HG03066 (cell line): ENCODE results near the gene NKX6-2.
"Not testable (repeated sequence)": the region's sequence is repeated elsewhere in the genome, so short reads cannot be mapped to it uniquely, and the experiment has no call there.

Source experiments
- ATAC-seq: cut with Tn5 transposase; IDR thresholded peaks from one replicate; pipeline ENCODE4 v1.9.1; 2021; ENCODE audit warnings: low read depth; ENCODE audit not compliant: unreplicated experiment

The NKX6-2 gene

DNA sequence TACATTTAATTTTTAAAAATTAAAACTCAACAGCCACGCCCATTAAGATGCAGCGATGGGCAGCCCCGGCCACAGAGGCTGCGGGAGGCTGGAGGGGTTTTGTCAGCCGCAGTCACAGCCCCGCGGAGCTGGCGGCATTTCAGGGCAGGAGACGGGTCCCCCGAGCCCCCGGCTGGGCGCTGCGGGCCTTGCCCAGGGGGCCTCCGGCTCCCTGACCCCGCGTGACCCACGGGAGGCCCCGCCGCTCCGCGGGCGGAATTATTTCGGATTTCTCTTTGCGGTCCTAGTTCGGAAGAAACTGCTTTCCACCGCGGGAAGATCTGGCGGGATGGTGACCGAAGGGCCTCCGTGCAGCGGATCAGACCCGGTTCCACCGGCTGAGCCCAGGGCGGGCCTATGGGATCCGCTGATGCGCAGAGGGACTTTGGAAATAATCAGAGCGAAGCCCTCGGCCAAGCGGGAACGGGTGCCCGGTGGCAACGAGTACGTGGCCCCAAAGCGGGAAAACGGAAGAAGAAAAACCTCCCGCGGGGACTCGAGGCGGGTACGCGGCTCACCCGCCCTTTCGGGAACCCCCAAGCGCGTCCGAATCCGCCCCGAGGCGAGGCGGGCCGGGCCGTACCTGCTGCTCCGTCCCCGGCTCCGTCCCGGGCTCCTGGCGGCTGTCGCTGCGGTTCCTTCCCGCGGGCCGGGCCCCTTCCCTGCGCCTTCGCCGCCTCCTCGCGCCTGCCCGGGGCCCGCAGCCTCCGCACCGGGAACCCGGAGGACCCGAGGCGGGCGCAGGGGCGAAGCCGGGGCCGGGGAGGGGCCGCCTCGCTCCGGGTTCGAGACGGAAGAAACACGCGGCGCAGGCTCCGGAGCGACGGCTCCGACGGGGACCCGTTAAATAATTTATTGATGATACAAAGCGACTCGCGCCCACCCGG lies 1.7 kb downstream of the NKX6-2 start:
- ATAC-seq: no peak

DNA sequence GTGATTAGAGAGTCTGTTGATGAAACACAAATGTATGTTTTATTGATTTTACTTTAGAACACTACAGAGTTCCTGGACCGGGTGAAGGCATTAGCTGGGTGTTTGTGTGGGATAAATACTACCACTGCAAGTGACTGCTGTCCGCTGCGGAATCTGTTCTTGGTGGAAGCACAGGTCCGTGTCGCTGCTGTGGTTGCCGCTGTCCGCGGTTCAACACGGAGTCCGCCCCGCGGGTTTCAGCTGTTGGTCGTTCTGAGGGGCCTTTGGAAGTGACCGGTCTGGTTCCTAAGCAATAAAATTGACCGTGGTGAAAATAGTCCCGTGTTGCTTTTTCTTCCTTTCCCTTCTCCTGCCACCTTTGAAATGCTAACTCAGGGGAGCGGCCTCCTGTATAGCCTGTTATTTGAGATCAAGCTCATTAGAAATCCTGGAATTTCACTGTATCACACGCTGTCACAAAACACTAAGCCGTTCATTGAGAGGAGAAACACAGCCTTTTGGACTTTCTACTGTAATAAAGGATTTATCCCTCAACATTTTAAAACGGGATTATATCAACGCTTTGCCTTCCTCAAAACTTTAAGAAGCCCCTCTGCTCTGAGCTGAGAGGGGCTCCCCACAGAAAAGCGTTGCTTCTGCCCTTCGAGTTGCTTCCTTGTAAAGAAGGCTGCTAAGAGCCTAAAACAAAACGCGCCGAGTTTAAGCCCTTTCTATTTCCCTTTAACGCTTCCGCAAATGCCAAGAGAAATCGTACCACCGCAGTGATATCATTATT lies 2.6 kb downstream of the NKX6-2 start:
- no peak for ATAC-seq

DNA sequence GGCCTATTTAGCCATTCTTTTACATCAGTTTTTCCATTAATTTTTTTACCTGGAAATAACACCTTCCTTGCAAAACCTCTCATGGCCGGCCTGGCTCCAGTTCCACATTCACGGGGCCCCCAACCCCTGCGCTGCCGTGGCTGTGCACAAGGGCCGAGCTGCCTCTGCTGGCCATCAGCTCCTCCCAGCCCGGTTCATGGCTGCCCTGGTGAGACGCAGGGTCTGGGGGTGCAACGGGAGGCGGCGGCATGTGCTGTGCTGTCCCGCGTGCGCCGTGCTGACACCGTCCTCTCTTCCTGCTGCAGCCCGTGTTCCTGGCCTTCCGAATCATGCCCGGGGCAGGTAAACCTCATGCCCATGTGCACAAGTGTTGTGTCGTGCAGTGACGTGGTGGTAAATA lies 4.4 kb downstream of the NKX6-2 start:
- no peak for ATAC-seq

DNA sequence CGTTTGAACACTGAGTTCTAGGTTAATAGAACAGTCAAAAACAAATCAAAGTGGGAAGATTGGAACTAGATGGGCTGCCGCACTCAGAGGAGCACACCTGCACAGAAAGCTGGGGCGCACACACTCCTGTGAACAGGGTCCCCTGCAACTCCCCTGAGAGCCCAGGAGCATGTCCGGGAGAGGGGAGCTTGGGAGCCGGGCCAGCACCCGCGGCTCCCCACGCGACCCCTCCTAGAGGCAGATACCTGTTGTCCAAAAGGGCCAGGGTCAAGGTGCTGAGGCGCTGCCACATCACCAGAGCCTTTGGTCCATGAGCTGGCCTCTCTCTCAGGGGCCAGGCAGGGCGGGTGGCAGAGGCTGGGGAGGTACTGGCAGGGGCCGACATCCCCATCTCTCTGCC lies 5.6 kb downstream of the NKX6-2 start:
- no peak for ATAC-seq

DNA sequence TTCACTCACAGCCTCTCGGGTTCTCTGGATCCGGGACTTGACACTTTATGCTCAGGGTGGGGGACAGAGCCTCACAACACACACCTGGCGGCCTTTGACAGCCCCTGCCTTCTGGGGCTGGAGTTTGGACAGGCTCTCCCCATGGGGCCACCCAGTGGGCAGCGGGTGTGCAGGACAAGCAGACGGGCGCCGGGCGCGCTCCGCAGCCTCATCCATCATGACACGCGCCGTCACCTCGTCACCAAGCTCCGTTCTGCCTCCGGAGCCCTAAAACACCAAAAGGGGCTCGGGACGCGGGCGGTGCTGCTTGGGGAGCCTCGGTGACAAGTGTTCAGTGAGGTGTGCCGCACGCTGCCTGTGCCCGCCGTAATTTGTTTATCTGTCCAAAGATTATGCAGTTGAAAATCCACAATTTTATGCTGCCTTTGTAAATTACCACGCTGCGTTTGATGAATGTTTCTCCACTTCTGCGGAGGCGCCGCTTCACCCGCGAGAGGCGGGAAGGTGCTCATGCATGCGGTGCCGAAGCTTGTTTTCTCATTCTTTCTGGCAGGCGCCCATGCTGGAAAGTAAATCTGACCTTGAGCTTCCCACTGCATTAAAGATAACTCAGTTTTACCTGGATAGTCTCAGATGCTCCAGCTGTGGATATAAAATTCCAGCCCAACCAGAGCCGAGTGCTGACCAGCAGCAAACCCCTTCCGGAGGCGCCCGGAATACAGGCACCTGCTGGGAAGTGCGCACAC lies 6.2 kb downstream of the NKX6-2 start:
- no peak for ATAC-seq

DNA sequence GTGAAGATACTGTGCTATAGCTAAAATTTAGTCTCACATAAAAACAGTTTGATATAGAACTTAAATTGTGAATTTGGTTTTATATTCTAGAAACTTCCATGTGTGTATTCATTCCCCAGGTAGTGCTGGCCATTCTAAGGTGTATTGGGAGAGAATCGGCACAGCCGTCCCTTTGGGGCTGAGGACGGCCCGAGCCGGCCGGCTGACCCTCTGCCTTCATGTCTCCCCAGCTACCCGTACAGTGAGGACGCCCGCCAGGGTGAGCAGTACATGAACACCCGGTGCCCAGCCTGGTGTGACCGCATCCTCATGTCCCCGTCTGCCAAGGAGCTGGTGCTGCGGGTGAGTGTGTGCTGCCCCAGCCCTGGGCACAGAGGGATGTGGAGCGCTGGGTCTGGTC lies 8.5 kb downstream of the NKX6-2 start:
- no peak for ATAC-seq

DNA sequence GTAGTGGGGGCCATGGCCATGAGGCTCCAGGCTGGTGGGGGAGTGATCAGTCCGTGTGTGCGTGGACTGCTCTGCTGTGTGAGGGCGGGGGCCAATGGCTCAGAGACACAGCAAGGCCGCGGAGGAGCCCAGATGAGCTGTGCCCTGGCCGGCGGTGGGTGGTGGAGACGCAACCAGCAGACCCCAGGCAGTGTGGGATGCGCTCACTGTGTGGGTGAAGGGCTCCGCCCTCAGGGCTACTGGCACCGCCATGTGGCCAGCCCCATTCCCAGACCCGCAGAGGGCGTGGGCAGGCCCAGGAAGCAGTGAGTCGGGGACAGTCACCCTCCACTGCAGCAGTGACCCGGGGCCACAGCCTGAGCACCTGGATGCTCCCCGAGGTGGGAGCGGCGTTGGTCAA lies 9.1 kb downstream of the NKX6-2 start:
- no peak for ATAC-seq

DNA sequence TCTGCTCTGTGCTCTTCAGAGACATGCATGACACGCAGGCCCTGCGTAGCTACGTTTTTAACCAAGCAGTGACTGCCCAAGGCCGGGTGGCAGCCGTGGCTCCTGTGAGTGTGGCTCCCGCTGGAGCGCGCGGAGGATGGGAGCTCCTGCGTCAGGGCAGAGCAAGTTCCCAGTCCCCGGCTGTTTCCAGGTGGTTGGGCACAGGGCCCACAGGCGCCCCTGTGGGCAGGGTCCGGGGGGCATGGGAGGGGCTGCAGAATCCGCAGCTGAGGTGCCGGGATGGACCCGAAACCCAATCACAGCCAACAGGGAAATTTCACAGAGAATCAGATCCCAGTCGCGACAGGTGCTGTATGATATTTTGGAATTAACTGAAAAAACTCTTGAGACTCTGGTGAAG lies 9.8 kb downstream of the NKX6-2 start:
- ATAC-seq: no peak

DNA sequence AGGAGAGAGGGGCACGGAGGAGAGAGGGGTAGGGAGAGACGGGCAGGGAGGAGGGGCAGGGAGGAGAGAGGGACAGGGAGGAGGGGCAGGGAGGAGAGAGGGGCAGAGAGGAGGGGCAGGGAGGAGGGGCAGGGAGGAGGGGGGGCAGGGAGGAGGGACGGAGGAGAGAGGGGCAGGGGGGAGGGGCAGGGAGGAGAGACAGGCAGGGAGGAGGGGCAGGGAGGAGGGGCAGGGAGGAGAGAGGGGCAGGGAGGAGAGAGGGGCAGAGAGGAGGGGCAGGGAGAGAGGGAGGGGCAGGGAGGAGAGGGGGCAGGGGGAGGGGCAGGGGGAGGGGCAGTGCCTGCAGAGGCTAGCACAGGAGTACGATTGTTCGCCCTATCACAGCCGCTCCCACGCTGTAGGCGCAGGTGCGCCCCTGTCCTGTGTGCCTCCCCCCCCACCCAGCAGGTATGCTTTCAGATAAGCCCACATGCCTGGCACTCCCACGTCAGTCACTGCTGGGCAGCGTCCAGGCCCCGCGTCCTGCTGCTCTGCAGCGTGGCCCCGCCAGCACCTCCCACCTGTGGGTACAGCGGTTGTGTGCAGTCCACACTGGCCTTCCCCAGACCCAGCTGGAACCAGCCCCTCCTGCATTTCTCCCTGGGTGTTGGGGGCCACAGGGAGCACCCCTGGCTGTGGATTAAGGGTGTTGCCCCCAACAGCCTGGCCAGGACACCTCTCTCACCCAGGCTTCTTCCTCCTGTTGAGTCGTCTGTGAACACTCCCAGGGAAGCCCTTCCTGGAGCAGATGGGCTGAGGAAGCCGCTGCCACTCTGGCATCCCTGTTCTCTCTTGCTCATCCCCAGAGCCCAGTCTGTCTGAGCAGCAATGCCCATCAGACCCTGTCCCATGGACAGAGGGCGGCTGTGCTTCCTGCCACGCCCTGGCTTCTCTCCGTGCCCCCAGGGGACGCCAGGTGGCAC lies 10.8 kb downstream of the NKX6-2 start:
- no peak for ATAC-seq

DNA sequence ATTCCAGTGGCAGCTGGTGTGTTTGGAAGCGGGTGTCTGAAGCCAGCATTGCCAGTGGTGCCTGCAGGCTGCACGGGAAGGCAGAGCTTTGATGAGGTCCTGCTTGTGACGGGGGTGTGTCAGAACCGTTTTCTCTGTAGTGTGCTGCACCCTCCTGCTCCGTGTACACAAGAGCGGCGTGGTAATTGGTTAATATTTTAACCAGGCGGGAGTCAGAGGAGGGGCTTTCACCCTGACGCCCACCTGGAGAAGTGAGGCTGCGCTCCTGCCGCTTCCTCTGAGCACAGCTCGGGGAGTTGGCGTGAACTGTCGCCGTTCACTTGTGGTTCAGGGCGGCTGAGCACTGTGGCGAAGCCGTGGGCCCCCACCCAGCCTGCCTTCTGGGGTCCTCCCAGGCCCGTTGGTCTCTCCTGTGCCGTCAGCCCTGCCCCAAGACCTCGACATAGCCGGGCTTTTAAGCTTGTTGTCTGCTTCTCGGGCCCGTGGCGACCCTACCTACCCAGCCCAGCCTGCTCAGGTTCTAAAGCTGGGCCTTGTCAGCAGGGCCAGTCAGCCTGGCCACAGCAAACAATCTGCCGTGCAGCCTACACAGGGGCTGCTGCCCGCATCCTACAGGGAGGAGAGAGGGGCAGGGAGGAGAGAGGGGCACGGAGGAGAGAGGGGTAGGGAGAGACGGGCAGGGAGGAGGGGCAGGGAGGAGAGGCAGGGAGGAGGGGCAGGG lies 11.6 kb downstream of the NKX6-2 start:
- no peak for ATAC-seq

DNA sequence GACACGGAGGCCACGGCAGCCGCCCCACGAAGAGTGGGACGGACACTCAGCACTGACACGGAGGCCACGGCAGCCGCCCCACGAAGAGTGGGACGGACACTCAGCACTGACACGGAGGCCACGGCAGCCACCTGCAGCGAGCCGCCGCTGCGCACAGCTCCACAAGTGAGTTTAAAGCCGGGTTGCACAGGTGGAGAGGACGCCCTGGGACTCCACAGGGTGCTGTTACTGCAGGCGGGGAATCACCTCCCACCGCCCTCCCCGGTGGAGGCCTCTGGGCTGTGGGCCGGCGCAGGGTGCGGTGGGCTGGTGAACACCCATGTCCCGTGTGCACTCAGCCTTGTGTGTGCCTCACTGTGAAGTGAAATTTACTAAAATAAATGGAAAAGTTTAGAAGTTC lies 13.1 kb downstream of the NKX6-2 start:
- ATAC-seq: not testable (repeated sequence)

DNA sequence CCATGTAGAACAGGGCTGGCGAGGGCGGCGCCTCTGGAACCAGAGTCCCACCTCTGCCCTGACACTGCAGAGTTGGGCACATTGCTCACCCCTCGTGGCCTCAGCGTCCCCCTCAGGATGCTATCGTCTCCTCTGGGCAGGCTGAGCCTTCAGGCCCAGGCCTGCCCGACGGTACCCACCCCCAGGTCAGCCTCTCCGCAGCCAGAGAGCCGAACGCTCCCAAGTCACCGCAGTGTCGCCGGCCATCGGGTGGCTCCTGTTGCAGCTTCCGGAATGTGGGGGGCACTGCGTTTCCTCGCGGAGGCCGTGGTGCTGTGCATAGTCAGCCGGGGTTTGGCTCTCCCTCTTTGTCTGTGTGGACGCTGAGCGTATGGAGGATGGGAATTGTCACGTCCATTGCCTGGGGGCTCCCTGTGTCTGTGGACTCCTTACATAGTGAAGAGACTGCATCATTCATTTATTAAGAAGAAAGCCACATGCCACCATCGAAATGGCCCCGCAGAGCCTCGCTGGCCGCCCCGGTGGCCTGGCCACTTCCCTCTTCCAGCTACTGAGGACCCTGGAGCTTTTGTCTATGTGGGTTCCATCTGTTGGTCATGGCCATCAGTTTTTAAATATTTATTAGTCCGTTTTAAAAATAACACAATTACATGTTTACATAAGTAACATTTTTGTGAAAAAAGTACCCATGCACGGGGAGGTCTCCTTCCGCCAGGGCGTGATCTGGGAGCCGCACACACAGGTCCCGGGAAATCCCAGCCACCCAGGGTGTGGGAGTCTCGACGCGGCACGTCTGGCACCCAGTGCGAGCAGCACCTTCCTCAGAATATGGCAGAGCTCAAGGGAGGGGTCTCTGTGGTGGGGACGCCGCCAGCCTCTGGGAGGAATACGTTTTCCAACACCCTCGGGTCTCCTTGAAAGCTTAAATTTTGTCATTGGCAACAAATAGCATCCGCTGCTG lies 15.6 kb downstream of the NKX6-2 start:
- ATAC-seq: no peak

DNA sequence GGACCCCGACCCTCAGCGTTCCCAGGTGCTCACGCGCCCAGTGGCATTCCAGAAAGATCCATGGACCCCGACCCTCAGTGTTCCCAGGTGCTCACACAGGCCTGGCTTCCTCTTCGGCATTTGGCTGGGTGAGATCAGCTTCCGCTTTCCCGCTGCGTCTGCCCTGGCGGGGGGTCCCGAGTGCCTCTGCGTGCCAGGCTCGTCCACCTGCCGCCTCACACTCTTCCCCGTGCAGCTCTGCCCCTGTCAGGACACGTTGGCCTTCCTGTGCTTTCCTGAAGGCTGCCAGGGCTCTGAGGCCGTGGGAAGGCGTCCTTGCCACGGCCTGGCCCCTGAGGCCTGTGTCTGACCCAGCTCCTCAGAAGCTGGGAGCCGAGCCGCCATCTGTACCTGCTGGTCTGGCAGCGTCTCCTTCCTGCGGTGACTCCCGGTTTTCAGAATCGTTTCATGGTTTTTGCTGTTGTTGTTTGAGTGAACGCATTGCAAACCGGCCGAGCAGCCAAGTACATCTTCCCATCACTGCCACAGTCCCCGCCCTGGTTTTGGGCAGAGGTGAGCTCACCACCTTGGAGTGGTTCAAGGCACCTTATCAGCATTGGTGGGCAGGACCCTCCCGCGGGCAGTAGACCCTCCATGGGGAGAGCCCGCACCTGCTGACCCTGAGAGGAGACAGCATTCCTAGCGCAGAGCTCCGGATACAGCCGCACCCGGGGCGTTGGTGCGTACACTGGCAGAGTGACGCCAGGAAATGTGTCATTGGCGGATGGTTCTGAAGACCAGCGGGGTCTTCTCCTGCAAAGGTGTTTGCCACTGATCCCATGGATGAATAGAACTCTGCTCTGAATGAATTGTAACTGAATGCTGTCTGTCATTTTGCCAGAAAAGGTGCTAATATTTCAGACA lies 17.4 kb downstream of the NKX6-2 start:
- ATAC-seq: no peak

DNA sequence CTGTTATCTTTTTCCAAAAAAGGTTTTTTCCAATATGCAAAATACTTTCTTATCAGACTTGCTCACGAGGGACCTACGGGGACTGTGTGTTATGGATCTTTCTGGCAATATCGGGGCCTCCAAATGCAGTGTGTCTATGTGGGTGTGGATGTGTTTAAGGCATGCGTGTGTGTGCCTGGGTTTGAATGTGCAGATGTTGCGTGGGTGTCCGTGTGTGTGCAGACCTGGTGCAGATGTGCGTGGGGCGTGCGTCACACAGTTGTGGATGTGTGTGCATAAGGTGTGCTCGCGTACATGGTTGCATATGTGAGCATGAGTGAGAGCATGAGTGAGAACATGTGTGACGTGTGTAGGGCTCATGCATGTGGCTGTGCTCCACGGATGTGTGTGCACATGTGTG lies 19.7 kb downstream of the NKX6-2 start:
- ATAC-seq: no peak

DNA sequence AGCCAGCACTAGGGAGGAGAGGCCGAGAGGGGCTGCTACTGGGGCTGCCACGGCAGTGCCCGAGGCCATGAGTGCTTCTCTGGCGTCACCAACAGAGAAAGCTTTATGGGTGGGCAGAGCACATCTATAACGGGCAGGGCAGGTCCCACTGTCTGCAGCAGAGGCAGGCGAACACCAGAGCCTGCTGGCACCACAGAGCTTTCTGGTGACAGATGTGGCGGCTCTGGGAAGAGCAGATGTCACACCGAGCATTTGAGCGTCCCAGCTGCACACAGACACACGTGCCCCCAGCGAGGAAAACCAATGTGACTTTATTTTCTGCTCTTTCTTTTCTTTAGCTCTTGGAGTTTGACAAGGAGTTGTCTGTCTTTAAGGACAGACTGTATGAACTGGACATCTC lies 20.5 kb downstream of the NKX6-2 start:
- no peak for ATAC-seq

DNA sequence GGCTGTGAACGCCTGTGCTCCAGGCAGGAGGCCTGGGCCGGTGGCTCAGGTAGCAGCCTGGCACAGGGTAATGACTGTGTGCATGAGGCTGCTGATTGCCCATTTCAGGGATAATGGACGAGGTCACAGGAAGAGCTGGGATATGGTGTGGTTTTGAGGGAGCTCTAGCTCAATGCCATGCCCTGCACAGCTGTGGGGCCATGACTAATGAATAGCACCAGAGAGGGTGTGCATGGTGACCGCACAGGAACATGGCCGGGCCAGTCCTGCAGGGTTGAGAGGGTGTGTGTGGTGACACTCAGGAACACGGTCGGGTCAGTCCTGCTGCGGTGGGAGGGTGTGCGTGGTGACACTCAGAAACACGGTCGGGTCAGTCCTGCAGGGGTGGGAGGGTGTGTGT lies 21.8 kb downstream of the NKX6-2 start:
- ATAC-seq: no peak

DNA sequence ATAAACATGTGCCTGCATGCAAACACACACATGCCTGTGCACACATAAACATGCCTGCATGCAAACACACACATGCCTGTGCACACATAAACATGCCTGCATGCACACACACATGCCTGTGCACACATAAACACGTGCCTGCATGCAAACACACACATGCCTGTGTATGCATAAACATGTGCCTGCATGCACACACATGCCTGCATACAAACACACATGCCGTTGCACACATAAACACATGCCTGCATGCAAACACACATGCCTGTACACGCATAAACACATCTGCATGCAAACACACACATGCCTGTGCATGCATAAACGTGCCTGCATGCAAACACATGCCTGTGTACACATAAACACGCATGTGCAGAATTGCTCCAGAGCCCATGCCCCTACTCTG lies 22.4 kb downstream of the NKX6-2 start:
- ATAC-seq: no peak
